CD4-positive, alpha-beta T cell treated with Interleukin-6 for 4 hours (primary cell): ENCODE results near the gene OR5K1.

Experiments
- DNase-seq: peaks from one replicate; pipeline ENCODE4 v3.0.0-alpha.2; 2020; ENCODE audit warnings: mixed read lengths

OR5K1 gene

DNA sequence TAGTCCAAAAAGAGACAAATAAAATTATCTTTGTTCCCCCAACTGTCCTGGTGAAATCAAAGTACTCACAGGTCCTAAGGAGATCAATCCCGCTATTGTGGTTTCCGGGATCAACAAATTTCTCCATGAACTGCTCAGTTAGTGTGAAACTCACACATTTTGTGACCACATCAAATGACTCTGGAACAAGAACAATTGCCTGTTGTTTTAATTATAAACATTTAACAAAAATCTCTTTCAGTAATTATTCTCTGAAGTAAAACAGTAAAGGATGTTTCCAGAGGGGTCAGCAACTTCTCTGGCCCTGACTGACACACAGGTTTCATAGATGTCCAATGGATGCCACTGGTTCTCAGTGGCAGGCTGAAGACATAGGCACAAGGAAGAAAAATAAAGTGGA lies 55.8 kb downstream of the OR5K1 start:
- no peak for DNase-seq

DNA sequence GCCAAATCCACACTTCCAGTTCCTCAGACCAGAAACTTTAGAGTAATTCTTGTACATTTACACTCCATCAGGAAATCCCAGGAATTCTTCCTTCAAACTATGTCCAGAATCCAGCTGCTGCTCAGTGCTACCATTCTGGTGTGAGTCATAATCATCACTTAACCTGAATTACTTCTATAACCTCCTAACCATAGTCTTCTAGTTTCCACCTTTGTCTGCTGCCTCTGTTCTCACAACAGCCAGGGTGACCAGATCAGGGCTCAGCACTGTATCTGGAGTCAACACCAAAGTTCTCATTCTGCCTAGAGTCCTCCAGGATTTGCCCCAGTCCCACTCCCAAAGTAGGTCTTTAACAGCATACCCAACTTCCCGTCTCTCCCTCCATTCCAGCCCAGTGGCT lies 56.4 kb downstream of the OR5K1 start:
- no peak for DNase-seq

- peak; percentile 63 for DNase-seq
These were observed 59.0 kb downstream of the OR5K1 start for GRCh38 chr3:98521897-98522543.
